ENCODE data around the gene ADGB.

GRCh38 chr6:146814148-146814750 is 215.5 kb downstream of the ADGB start:
- TF ChIP-seq CTCF (IDR thresholded peaks at IDR 0.05; ENCODE audit: low read depth, low read length) (no peak), EZH2phosphoT487 (IDR thresholded peaks at IDR 0.05; ENCODE audit: low read depth) (no peak)
